ENCODE data around the gene PPCDC. TPM values are rescaled to one million over a fixed set of nuclear protein-coding genes. Genes with fewer than 3 reads are reported as not detected.
"Not testable (repeated sequence)": the region's sequence is repeated elsewhere in the genome, so short reads cannot be mapped to it uniquely, and the experiment has no call there.

PPCDC gene
- total RNA-seq, 2 donors from 2014 or later, result 15.9 to 24.5 TPM

GRCh38 chr15:75082689-75083088, 59.3 kb downstream of the PPCDC start:
- H3K9ac ChIP-seq (ENCODE audit: extremely low read depth, low read length, poor library complexity, severe bottlenecking), result no peak overlapping the region
- H3K4me3 Mint-ChIP-seq, result no peak overlapping the region
- H3K4me1 Mint-ChIP-seq, result no peaks in the 10 kb centered on the region
- TF ChIP-seq CTCF (conservative IDR thresholded peaks at IDR 0.05), result no peak
- H3K9me3 Mint-ChIP-seq, result peaks cover 16% of the 10 kb centered on the region
- no peaks in the 10 kb centered on the region for H3K4me1 ChIP-seq (ENCODE audit: control insufficient read depth, insufficient read depth, low read length)
- WGBS, 2 experiments (ENCODE audit: insufficient coverage in 1 of 2, insufficient read length in 1 of 2), result 83% methylated on average over 1 of the region's 1 CpG; no CpG with 5 or more reads in 1 of the 2 experiments
- no peaks in the 10 kb centered on the region for H3K36me3 ChIP-seq (ENCODE audit: control insufficient read depth, insufficient read depth, low read length)
- no peak overlapping the region for H3K4me3 ChIP-seq (ENCODE audit: low read length)
- H3K27me3 ChIP-seq (ENCODE audit: control insufficient read depth, insufficient read depth, low read length, poor library complexity, severe bottlenecking), result peaks cover 13% of the 10 kb centered on the region
- peaks cover 40% of the 10 kb centered on the region for H3K27me3 Mint-ChIP-seq (ENCODE audit: insufficient read depth)
- H3K27ac ChIP-seq (ENCODE audit: low read depth, low read length), result no peak overlapping the region
- no peak for DNase-seq
- no peak overlapping the region for H3K27ac Mint-ChIP-seq
- no peaks in the 10 kb centered on the region for H3K36me3 Mint-ChIP-seq (ENCODE audit: low read depth)
- H3K9me3 ChIP-seq (ENCODE audit: control insufficient read depth, low read length), result no peaks in the 10 kb centered on the region

GRCh38 chr15:75085708-75086107, 62.3 kb downstream of the PPCDC start:
- not testable (repeated sequence) for H3K4me3 Mint-ChIP-seq; H3K9ac ChIP-seq (ENCODE audit: extremely low read depth, low read length, poor library complexity, severe bottlenecking); H3K4me1 Mint-ChIP-seq; H3K36me3 ChIP-seq (ENCODE audit: control insufficient read depth, insufficient read depth, low read length); H3K36me3 Mint-ChIP-seq (ENCODE audit: low read depth); H3K27ac ChIP-seq (ENCODE audit: low read depth, low read length); H3K27ac Mint-ChIP-seq; H3K4me3 ChIP-seq (ENCODE audit: low read length); DNase-seq; H3K9me3 ChIP-seq (ENCODE audit: control insufficient read depth, low read length); H3K4me1 ChIP-seq (ENCODE audit: control insufficient read depth, insufficient read depth, low read length)
- Mint-ChIP-seq H3K27me3 (ENCODE audit: insufficient read depth) (peaks cover 38% of the 10 kb centered on the region), H3K9me3 (peaks cover 16% of the 10 kb centered on the region)
- peaks cover 10% of the 10 kb centered on the region for H3K27me3 ChIP-seq (ENCODE audit: control insufficient read depth, insufficient read depth, low read length, poor library complexity, severe bottlenecking)
- WGBS, 2 experiments (ENCODE audit: insufficient coverage in 1 of 2, insufficient read length in 1 of 2), result 91% methylated on average over 2 of the region's 3 CpGs; no CpG with 5 or more reads in 1 of the 2 experiments

- WGBS, 2 experiments (ENCODE audit: insufficient coverage in 1 of 2, insufficient read length in 1 of 2), result 94% methylated on average over 4 to 5 of the region's 6 CpGs
- Mint-ChIP-seq H3K4me1 (no peaks in the 10 kb centered on the region), H3K36me3 (ENCODE audit: low read depth) (no peaks in the 10 kb centered on the region), H3K27ac (no peak overlapping the region), H3K4me3 (no peak overlapping the region), H3K27me3 (ENCODE audit: insufficient read depth) (peaks cover 15% of the 10 kb centered on the region), H3K9me3 (peaks cover 16% of the 10 kb centered on the region)
- no peak for DNase-seq
- Histone ChIP-seq H3K36me3 (ENCODE audit: control insufficient read depth, insufficient read depth, low read length) (no peaks in the 10 kb centered on the region), H3K4me1 (ENCODE audit: control insufficient read depth, insufficient read depth, low read length) (no peaks in the 10 kb centered on the region), H3K4me3 (ENCODE audit: low read length) (no peak overlapping the region), H3K9ac (ENCODE audit: extremely low read depth, low read length, poor library complexity, severe bottlenecking) (no peak overlapping the region), H3K27me3 (ENCODE audit: control insufficient read depth, insufficient read depth, low read length, poor library complexity, severe bottlenecking) (no peaks in the 10 kb centered on the region), H3K27ac (ENCODE audit: low read depth, low read length) (no peak overlapping the region), H3K9me3 (ENCODE audit: control insufficient read depth, low read length) (no peaks in the 10 kb centered on the region)
- no peak for TF ChIP-seq CTCF (conservative IDR thresholded peaks at IDR 0.05)
Observed at GRCh38 chr15:75089456-75090387, 66.3 kb downstream of the PPCDC start.
